Liver (tissue), 9 donors: ENCODE data around the gene TLR9. TPM values are rescaled to one million over a fixed set of nuclear protein-coding genes. Genes with fewer than 3 reads are reported as not detected.

ENCODE experiments used
- DNase-seq: peaks from one replicate; pipeline ENCODE4 v3.0.0-alpha.2; 2017; ENCODE audit warnings: low spot score
- H3K27ac ChIP-seq, 2 donors: one replicate each; pipeline ENCODE4 v1.7.0; 2013; ENCODE audit warnings: inconsistent platforms in 2 of 2, low read length in 2 of 2, control low read depth in 1 of 2, low read depth in 1 of 2, mild to moderate bottlenecking in 1 of 2
- H3K27me3 ChIP-seq, 4 donors: one replicate each; pipeline versions ENCODE4 v1.6.1 to v1.7.0; 2013; ENCODE audit warnings: low read length in 3 of 4, inconsistent platforms in 1 of 4, mild to moderate bottlenecking in 1 of 4, moderate library complexity in 1 of 4; ENCODE audit not compliant: control insufficient read depth in 4 of 4, insufficient read depth in 4 of 4
- H3K36me3 ChIP-seq, 4 donors: one replicate each; pipeline versions ENCODE4 v1.6.1 to v1.7.0; 2013; ENCODE audit warnings: low read length in 3 of 4, mild to moderate bottlenecking in 3 of 4, low read depth in 1 of 4, moderate library complexity in 1 of 4; ENCODE audit not compliant: control insufficient read depth in 4 of 4, insufficient read depth in 3 of 4
- H3K4me1 ChIP-seq, 4 donors: one replicate each; pipeline versions ENCODE4 v1.6.1 to v1.7.0; 2013; ENCODE audit warnings: low read length in 3 of 4, mild to moderate bottlenecking in 3 of 4, moderate library complexity in 1 of 4; ENCODE audit not compliant: control insufficient read depth in 4 of 4, insufficient read depth in 4 of 4
- H3K4me3 ChIP-seq, 3 donors: one replicate each; pipeline versions ENCODE4 v1.6.1 to v1.7.0; 2013; ENCODE audit warnings: low read length in 3 of 3, control low read depth in 1 of 3, low read depth in 1 of 3, mild to moderate bottlenecking in 1 of 3
- H3K9ac ChIP-seq, 2 donors: one replicate each; pipeline ENCODE4 v1.7.0; 2013; ENCODE audit warnings: low read length in 2 of 2, mild to moderate bottlenecking in 2 of 2, moderate library complexity in 2 of 2, control low read depth in 1 of 2, low read depth in 1 of 2
- H3K9me3 ChIP-seq, 4 donors: one replicate each; pipeline versions ENCODE4 v1.6.1 to v1.7.0; 2013; ENCODE audit warnings: low read length in 3 of 4; ENCODE audit not compliant: control insufficient read depth in 4 of 4
- ATF3 ChIP-seq: IDR thresholded peaks from 2 replicates; pipeline ENCODE4 v1.6.1; 2016; ENCODE audit warnings: antibody characterized with exemption
- EGR1 ChIP-seq, 2 donors: IDR thresholded peaks; 2 replicates each; pipeline ENCODE4 v1.6.1; 2016 to 2018; ENCODE audit warnings: antibody characterized with exemption in 2 of 2, low read depth in 2 of 2
- FOXA1 ChIP-seq: IDR thresholded peaks from 2 replicates; pipeline ENCODE4 v1.6.1; 2016; ENCODE audit warnings: antibody characterized with exemption
- FOXA2 ChIP-seq: IDR thresholded peaks from 2 replicates; pipeline ENCODE4 v1.6.1; 2016; ENCODE audit warnings: antibody characterized with exemption
- GABPA ChIP-seq, 2 donors: IDR thresholded peaks in 1 of 2; conservative IDR thresholded peaks in 1 of 2; 2 replicates each; pipeline ENCODE4 v1.6.1; 2016; ENCODE audit warnings: antibody characterized with exemption in 2 of 2, mild to moderate bottlenecking in 1 of 2, moderate library complexity in 1 of 2
- HNF4A ChIP-seq, 2 donors: conservative IDR thresholded peaks; 2 replicates each; pipeline ENCODE4 v1.6.1; 2016; ENCODE audit warnings: antibody characterized with exemption in 2 of 2, mild to moderate bottlenecking in 2 of 2
- HNF4G ChIP-seq: IDR thresholded peaks from 2 replicates; pipeline ENCODE4 v1.6.1; 2016; ENCODE audit warnings: antibody characterized with exemption
- JUND ChIP-seq, 2 donors: IDR thresholded peaks; 2 replicates each; pipeline ENCODE4 v1.6.1; 2016; ENCODE audit warnings: antibody characterized with exemption in 2 of 2
- MAX ChIP-seq: IDR thresholded peaks from 2 replicates; pipeline ENCODE4 v1.6.1; 2016; ENCODE audit warnings: antibody characterized with exemption
- NR2F2 ChIP-seq: IDR thresholded peaks from 2 replicates; pipeline ENCODE4 v1.6.1; 2016; ENCODE audit warnings: antibody characterized with exemption
- RAD21 ChIP-seq, 2 donors: IDR thresholded peaks; 2 replicates each; pipeline ENCODE4 v1.6.1; 2016; ENCODE audit warnings: antibody characterized with exemption in 2 of 2, mild to moderate bottlenecking in 2 of 2
- RXRA ChIP-seq, 2 donors: IDR thresholded peaks; 2 replicates each; pipeline ENCODE4 v1.6.1; 2017 to 2018; ENCODE audit warnings: antibody characterized with exemption in 2 of 2, mild to moderate bottlenecking in 1 of 2
- SP1 ChIP-seq: IDR thresholded peaks from 2 replicates; pipeline ENCODE4 v1.6.1; 2018; ENCODE audit warnings: antibody characterized with exemption, mild to moderate bottlenecking
- TAF1 ChIP-seq: conservative IDR thresholded peaks from 2 replicates; pipeline ENCODE4 v1.6.1; 2016; ENCODE audit warnings: antibody characterized with exemption, mild to moderate bottlenecking
- YY1 ChIP-seq: IDR thresholded peaks from 2 replicates; pipeline ENCODE4 v1.6.1; 2016; ENCODE audit warnings: antibody characterized with exemption, mild to moderate bottlenecking
- WGBS: extraction: QIAGEN DNeasy Blood & Tissue Kit; methylation state at CpG from one replicate; pipeline ENCODE4 v1.1.7; 2013; 5-methylcytosine and 5-hydroxymethylcytosine counted together
- polyA plus RNA-seq, 2 donors: library from polyadenylated mRNA; stranded (reverse) in 1 of 2; unstranded in 1 of 2; fragments of 200-250 nt in 1 of 2; fragments of >200 nt in 1 of 2; fragmentation: Nextera tagmentation in 1 of 2; extraction: Ambion mirVana in 1 of 2; gene quantifications; one replicate each; pipeline versions ENCODE4 v1.2.1 to v1.2.3, GENCODE V29; 2013 to 2015
- total RNA-seq, 2 donors: library from RNA; depleted of rRNA; stranded (reverse); fragments of >200 nt; gene quantifications; one replicate each; pipeline ENCODE4 v1.2.3, GENCODE V29; 2014
- TF ChIP-seq, protein P1 (sequence below): IDR thresholded peaks from 2 replicates; pipeline ENCODE4 v1.6.1; 2016; ENCODE audit warnings: antibody characterized with exemption, mild to moderate bottlenecking
- TF ChIP-seq, protein P2 (sequence below): IDR thresholded peaks from 2 replicates; pipeline ENCODE4 v1.6.1; 2016; ENCODE audit warnings: antibody characterized with exemption
- donor health status: healthy.
- donor health status: healthy.
- donor health status: healthy.
- donor health status: healthy.
- donor health status: healthy.

Gene TLR9
- total and polyA plus RNA-seq, 4 donors = 0.02 TPM; not detected in 3

DNA sequence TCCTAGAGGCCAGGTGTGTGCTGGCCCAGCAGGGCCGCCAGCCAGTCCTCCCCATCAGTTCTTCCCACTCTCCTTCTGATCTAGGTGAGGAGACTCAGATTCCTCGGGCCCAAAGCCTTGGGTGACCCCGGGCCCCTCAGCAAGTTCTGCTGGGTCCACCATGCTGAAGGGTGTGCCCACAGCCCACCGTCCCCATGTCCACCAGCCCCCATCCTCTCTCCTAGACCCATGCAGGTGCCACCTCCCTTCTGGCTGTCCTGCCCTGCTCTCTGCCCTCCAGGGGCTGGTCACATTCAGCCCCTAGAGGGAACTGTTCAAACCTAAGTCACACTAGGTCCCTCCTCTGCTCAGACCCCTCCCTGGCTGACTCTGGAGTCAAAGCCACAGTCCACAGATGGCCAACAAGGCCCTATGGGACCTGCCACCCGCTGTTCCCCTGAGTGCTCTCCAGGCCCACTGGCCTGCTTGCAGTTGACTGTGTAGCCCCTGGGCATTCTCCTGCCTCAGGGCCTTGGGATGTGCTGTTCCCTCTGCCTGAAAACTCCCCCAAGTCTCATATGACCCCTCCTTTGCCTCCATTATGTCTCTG is 878 bp upstream of the TLR9 start:
- peaks cover 4 to 35% (median 12%) of the 10 kb centered on the region in 4 donors for H3K36me3 ChIP-seq
- no peak overlapping the region for H3K4me3 ChIP-seq
- TF ChIP-seq EGR1 (IDR thresholded peaks at IDR 0.05; ENCODE audit: low read depth in 2 of 2) (no peak), MAX (no peak), GABPA (IDR thresholded peaks at IDR 0.05 in 1 of 2, conservative IDR thresholded peaks at IDR 0.05 in 1 of 2) (no peak), TAF1 (no peak), SP1 (no peak), HNF4G (no peak), JUND (IDR thresholded peaks at IDR 0.05) (no peak), NR2F2 (no peak), ATF3 (no peak), YY1 (no peak), RAD21 (IDR thresholded peaks at IDR 0.05) (no peak), HNF4A (conservative IDR thresholded peaks at IDR 0.05) (no peak), RXRA (IDR thresholded peaks at IDR 0.05) (no peak), FOXA2 (no peak), FOXA1 (no peak)
- TF ChIP-seq, protein P1, sequence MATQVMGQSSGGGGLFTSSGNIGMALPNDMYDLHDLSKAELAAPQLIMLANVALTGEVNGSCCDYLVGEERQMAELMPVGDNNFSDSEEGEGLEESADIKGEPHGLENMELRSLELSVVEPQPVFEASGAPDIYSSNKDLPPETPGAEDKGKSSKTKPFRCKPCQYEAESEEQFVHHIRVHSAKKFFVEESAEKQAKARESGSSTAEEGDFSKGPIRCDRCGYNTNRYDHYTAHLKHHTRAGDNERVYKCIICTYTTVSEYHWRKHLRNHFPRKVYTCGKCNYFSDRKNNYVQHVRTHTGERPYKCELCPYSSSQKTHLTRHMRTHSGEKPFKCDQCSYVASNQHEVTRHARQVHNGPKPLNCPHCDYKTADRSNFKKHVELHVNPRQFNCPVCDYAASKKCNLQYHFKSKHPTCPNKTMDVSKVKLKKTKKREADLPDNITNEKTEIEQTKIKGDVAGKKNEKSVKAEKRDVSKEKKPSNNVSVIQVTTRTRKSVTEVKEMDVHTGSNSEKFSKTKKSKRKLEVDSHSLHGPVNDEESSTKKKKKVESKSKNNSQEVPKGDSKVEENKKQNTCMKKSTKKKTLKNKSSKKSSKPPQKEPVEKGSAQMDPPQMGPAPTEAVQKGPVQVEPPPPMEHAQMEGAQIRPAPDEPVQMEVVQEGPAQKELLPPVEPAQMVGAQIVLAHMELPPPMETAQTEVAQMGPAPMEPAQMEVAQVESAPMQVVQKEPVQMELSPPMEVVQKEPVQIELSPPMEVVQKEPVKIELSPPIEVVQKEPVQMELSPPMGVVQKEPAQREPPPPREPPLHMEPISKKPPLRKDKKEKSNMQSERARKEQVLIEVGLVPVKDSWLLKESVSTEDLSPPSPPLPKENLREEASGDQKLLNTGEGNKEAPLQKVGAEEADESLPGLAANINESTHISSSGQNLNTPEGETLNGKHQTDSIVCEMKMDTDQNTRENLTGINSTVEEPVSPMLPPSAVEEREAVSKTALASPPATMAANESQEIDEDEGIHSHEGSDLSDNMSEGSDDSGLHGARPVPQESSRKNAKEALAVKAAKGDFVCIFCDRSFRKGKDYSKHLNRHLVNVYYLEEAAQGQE = no peak
- TF ChIP-seq, protein P2, sequence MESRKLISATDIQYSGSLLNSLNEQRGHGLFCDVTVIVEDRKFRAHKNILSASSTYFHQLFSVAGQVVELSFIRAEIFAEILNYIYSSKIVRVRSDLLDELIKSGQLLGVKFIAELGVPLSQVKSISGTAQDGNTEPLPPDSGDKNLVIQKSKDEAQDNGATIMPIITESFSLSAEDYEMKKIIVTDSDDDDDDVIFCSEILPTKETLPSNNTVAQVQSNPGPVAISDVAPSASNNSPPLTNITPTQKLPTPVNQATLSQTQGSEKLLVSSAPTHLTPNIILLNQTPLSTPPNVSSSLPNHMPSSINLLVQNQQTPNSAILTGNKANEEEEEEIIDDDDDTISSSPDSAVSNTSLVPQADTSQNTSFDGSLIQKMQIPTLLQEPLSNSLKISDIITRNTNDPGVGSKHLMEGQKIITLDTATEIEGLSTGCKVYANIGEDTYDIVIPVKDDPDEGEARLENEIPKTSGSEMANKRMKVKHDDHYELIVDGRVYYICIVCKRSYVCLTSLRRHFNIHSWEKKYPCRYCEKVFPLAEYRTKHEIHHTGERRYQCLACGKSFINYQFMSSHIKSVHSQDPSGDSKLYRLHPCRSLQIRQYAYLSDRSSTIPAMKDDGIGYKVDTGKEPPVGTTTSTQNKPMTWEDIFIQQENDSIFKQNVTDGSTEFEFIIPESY = no peak
- no peaks in the 10 kb centered on the region for H3K27me3 ChIP-seq
- H3K4me1 ChIP-seq = peaks cover 0 to under 1% (median 0%) of the 10 kb centered on the region in 4 donors
- 91% methylated on average over 5 of the region's 5 CpGs for WGBS
- H3K9ac ChIP-seq = no peak overlapping the region
- no peak overlapping the region for H3K27ac ChIP-seq
- no peak for DNase-seq
- no peaks in the 10 kb centered on the region for H3K9me3 ChIP-seq
